Measurements from ENCODE around the gene ZCWPW1. TPM values are rescaled to one million over a fixed set of nuclear protein-coding genes. Genes with fewer than 3 reads are reported as not detected.

Gene ZCWPW1
- total RNA-seq, 2 experiments from 2014 or later, result 4.1 to 10.8 TPM

DNA sequence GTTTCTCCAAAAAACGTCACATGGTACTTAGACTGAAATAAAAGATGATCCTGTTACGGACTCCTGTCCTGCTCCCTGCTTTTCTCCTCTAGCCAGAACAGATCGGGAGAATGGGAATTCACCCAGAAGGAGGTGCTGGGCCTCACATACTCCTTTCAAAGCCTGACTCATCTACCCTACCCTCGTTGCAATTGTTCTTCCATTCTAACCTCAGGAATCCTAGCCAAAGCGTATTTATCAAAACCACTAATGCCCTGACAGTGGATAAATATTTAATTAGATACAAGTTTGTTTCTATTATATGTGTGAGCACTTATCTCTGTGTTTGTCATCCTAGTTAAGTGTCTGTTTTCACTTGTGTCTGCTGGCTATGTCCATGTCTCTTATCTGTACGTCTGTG lies 21.7 kb downstream of the ZCWPW1 start:
- Histone ChIP-seq H3K4me3 (ENCODE audit: low read depth, low read length, poor library complexity, severe bottlenecking) (no peak overlapping the region), H3K9me3 (ENCODE audit: low read length) (no peaks in the 10 kb centered on the region), H3K36me3 (ENCODE audit: insufficient read depth, low read length) (no peaks in the 10 kb centered on the region), H3K9me2 (ENCODE audit: insufficient read depth, low read length) (no peaks in the 10 kb centered on the region), H3K79me2 (ENCODE audit: insufficient read depth, low read depth, low read length) (no peaks in the 10 kb centered on the region), H2AFZ (ENCODE audit: low read length) (peak overlapping the region; percentile 32; the same call in 1 of the 2 replicates), H3K4me1 (ENCODE audit: insufficient read depth, low read length, poor library complexity, severe bottlenecking) (peaks cover 33% of the 10 kb centered on the region), H3K4me2 (ENCODE audit: low read length) (peak overlapping the region; percentile 45), H4K20me1 (ENCODE audit: insufficient read depth, low read length) (no peaks in the 10 kb centered on the region), H3K27ac (ENCODE audit: low read depth, low read length, poor library complexity, severe bottlenecking) (no peak overlapping the region)
- BruUV-seq (replicated peaks), result no TSS peak
- intact Hi-C loops (cut with micrococcal nuclease; ENCODE audit: unreplicated experiment), result loop anchor here (1.0 to 2.0 kb wide), 3 partner anchors 32 to 274 kb away; no protein-coding TSS in a partner anchor
- TF ChIP-seq, protein P1, sequence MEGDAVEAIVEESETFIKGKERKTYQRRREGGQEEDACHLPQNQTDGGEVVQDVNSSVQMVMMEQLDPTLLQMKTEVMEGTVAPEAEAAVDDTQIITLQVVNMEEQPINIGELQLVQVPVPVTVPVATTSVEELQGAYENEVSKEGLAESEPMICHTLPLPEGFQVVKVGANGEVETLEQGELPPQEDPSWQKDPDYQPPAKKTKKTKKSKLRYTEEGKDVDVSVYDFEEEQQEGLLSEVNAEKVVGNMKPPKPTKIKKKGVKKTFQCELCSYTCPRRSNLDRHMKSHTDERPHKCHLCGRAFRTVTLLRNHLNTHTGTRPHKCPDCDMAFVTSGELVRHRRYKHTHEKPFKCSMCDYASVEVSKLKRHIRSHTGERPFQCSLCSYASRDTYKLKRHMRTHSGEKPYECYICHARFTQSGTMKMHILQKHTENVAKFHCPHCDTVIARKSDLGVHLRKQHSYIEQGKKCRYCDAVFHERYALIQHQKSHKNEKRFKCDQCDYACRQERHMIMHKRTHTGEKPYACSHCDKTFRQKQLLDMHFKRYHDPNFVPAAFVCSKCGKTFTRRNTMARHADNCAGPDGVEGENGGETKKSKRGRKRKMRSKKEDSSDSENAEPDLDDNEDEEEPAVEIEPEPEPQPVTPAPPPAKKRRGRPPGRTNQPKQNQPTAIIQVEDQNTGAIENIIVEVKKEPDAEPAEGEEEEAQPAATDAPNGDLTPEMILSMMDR (conservative IDR thresholded peaks at IDR 0.05; ENCODE audit: low read length), result no peak
- TF ChIP-seq EZH2phosphoT487 (IDR thresholded peaks at IDR 0.05; ENCODE audit: borderline replicate concordance, low read depth, low read length), result no peak
- ChIA-PET CTCF (ENCODE audit: unreplicated experiment) (interaction anchor here (1.2 to 1.5 kb wide), 2 partner anchors 16 to 32 kb away, joined by 3 to 4 read pairs; no protein-coding TSS in a partner anchor), POLR2A (interaction anchor here (0.6 kb wide), 1 partner anchor 46 kb away, joined by 3 read pairs; no protein-coding TSS in a partner anchor)
- no peak for DNase-seq (ENCODE audit: low spot score)

DNA sequence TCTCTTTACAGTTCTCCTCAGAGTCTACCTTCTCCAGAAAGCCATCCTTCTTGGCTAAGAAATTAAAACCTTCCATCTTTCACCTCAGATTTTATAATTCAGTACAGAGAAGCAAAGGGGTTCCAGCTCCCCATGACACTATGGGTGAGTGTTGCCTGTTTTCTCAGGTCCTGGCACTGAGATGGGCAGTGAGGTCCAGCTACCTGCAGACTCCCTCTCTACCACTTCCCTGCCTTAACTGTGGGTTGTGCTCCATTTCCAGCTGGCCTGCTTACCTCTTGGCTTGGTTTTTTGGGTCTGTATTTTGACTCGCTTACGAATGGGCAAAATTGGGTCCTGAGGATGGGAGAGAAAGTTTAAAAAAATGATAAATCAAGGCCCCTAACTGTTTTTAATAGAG lies 26.3 kb downstream of the ZCWPW1 start:
- TF ChIP-seq EZH2phosphoT487 (IDR thresholded peaks at IDR 0.05; ENCODE audit: borderline replicate concordance, low read depth, low read length), result no peak
- TF ChIP-seq, protein P1 (conservative IDR thresholded peaks at IDR 0.05; ENCODE audit: low read length), result no peak
- no TSS peak for BruUV-seq (replicated peaks)
- no peak overlapping the region for H3K27ac ChIP-seq (ENCODE audit: low read depth, low read length, poor library complexity, severe bottlenecking)
- H2AFZ ChIP-seq (ENCODE audit: low read length), result no peak overlapping the region
- H3K4me1 ChIP-seq (ENCODE audit: insufficient read depth, low read length, poor library complexity, severe bottlenecking), result peaks cover 17% of the 10 kb centered on the region
- H3K4me3 ChIP-seq (ENCODE audit: low read depth, low read length, poor library complexity, severe bottlenecking), result no peak overlapping the region
- DNase-seq (ENCODE audit: low spot score), result no peak
- H3K4me2 ChIP-seq (ENCODE audit: low read length), result no peak overlapping the region
- no peaks in the 10 kb centered on the region for H3K9me3 ChIP-seq (ENCODE audit: low read length)
- POLR2A ChIA-PET, result interaction anchor here (1.2 to 1.3 kb wide), 2 partner anchors 14 to 30 kb away, joined by 3 to 4 read pairs; no protein-coding TSS in a partner anchor
- no peaks in the 10 kb centered on the region for H4K20me1 ChIP-seq (ENCODE audit: insufficient read depth, low read length)
- CTCF ChIA-PET (ENCODE audit: unreplicated experiment), result no interaction called here
- intact Hi-C loops (cut with micrococcal nuclease; ENCODE audit: unreplicated experiment), result no loop called here
- no peaks in the 10 kb centered on the region for H3K36me3 ChIP-seq (ENCODE audit: insufficient read depth, low read length)
- H3K9me2 ChIP-seq (ENCODE audit: insufficient read depth, low read length), result no peaks in the 10 kb centered on the region
- no peaks in the 10 kb centered on the region for H3K79me2 ChIP-seq (ENCODE audit: insufficient read depth, low read depth, low read length)

DNA sequence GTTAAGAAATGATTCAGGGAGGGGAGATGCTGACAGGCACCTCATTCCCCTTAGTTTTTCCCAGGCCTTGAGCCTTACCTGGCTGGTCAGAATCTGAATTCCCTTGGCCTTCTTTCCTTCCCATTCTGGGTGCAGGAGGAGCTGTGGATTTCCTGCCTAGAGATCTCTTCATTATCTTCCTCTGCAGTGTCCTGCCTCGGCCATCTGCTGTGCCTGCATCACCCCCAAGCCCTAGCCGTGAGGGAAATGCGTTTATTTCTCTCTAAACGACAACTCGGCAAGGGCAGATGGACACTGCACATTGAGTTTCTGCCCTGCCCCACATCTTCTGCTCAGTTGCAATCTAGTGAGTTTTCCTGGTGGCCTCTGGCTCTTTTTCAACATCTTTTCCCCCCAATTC lies 26.7 kb downstream of the ZCWPW1 start:
- POLR2A ChIA-PET, result interaction anchor here (1.2 kb wide), 1 partner anchor 14 kb away, joined by 4 read pairs; no protein-coding TSS in a partner anchor
- Histone ChIP-seq H3K4me2 (ENCODE audit: low read length) (no peak overlapping the region), H3K4me1 (ENCODE audit: insufficient read depth, low read length, poor library complexity, severe bottlenecking) (peaks cover 17% of the 10 kb centered on the region), H3K9me2 (ENCODE audit: insufficient read depth, low read length) (no peaks in the 10 kb centered on the region), H2AFZ (ENCODE audit: low read length) (no peak overlapping the region), H3K9me3 (ENCODE audit: low read length) (no peaks in the 10 kb centered on the region), H4K20me1 (ENCODE audit: insufficient read depth, low read length) (no peaks in the 10 kb centered on the region), H3K79me2 (ENCODE audit: insufficient read depth, low read depth, low read length) (no peaks in the 10 kb centered on the region), H3K27ac (ENCODE audit: low read depth, low read length, poor library complexity, severe bottlenecking) (no peak overlapping the region), H3K36me3 (ENCODE audit: insufficient read depth, low read length) (no peaks in the 10 kb centered on the region), H3K4me3 (ENCODE audit: low read depth, low read length, poor library complexity, severe bottlenecking) (no peak overlapping the region)
- intact Hi-C loops (cut with micrococcal nuclease; ENCODE audit: unreplicated experiment), result no loop called here
- TF ChIP-seq, protein P1 (conservative IDR thresholded peaks at IDR 0.05; ENCODE audit: low read length), result no peak
- no peak for TF ChIP-seq EZH2phosphoT487 (IDR thresholded peaks at IDR 0.05; ENCODE audit: borderline replicate concordance, low read depth, low read length)
- no TSS peak for BruUV-seq (replicated peaks)
- no peak for DNase-seq (ENCODE audit: low spot score)
- CTCF ChIA-PET (ENCODE audit: unreplicated experiment), result interaction anchor here (0.7 kb wide), 1 partner anchor 269 kb away, joined by 4 read pairs; no protein-coding TSS in a partner anchor
